Measurements from ENCODE around the gene TUBGCP2.
"Not testable (repeated sequence)": the region's sequence is repeated elsewhere in the genome, so short reads cannot be mapped to it uniquely, and the experiment has no call there.

Gene TUBGCP2

GRCh38 chr10:133242611-133243356, 65.9 kb downstream of the TUBGCP2 start:
- FAIRE-seq, result no peak

GRCh38 chr10:133241501-133242205, 67.0 kb downstream of the TUBGCP2 start:
- FAIRE-seq, result no peak

GRCh38 chr10:133239990-133240389, 68.7 kb downstream of the TUBGCP2 start:
- no peak for FAIRE-seq

- no peak for FAIRE-seq
Measured at GRCh38 chr10:133238466-133238804, 70.2 kb downstream of the TUBGCP2 start.

- no peak for FAIRE-seq
Measured at GRCh38 chr10:133237588-133238465, 70.8 kb downstream of the TUBGCP2 start, which contains the start of gene VENTX. Gene VENTX (plus strand): TSS chr10:133237855. CDS start chr10:133237915, 60 bp downstream.

GRCh38 chr10:133237241-133237587, 71.5 kb downstream of the TUBGCP2 start:
- FAIRE-seq, result no peak

- no peak for FAIRE-seq
Measured at GRCh38 chr10:133236401-133237240, 72.1 kb downstream of the TUBGCP2 start.

GRCh38 chr10:133235932-133236331, 72.7 kb downstream of the TUBGCP2 start:
- no peak for FAIRE-seq

- no peak for FAIRE-seq
Measured at GRCh38 chr10:133235265-133235855, 73.3 kb downstream of the TUBGCP2 start.

- FAIRE-seq, result not testable (repeated sequence)
Measured at GRCh38 chr10:133234796-133235195, 73.9 kb downstream of the TUBGCP2 start.

- no peak for FAIRE-seq
Measured at GRCh38 chr10:133231946-133232574, 76.6 kb downstream of the TUBGCP2 start.

- FAIRE-seq, result no peak
Measured at GRCh38 chr10:133231244-133231945, 77.3 kb downstream of the TUBGCP2 start.

GRCh38 chr10:133230387-133231195, 78.1 kb downstream of the TUBGCP2 start:
- no peak for FAIRE-seq

GRCh38 chr10:133230044-133230361, 78.7 kb downstream of the TUBGCP2 start, which contains the start of gene UTF1:
Gene UTF1 (plus strand): TSS chr10:133230217. CDS start chr10:133230289, 72 bp downstream.
- no peak for FAIRE-seq

- FAIRE-seq, result no peak
Measured at GRCh38 chr10:133229265-133230043, 79.2 kb downstream of the TUBGCP2 start.

Data from A204.1 (cell line).